ENCODE measurements around the gene LRCH1.

DNA sequence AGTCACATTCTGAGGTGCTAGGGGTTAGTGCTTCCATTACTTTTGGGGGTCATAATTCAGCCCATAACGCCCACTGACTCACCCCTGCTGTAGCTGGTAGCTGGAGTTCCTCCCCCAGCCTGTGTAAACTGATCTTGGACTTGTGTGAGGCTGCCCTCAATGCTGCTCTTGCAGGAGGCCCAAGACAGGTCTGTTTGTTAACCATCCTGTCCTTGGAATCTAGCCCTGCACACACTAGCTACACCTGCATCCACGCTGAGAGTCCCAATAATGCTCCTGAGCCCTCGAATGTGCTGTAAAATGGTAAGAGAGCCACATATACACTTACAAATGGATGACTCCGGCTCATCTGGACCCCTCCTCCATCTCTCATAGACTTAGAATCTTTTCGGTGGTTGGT, 9.6 kb downstream of the LRCH1 start:
- TF ChIP-seq, protein P1, sequence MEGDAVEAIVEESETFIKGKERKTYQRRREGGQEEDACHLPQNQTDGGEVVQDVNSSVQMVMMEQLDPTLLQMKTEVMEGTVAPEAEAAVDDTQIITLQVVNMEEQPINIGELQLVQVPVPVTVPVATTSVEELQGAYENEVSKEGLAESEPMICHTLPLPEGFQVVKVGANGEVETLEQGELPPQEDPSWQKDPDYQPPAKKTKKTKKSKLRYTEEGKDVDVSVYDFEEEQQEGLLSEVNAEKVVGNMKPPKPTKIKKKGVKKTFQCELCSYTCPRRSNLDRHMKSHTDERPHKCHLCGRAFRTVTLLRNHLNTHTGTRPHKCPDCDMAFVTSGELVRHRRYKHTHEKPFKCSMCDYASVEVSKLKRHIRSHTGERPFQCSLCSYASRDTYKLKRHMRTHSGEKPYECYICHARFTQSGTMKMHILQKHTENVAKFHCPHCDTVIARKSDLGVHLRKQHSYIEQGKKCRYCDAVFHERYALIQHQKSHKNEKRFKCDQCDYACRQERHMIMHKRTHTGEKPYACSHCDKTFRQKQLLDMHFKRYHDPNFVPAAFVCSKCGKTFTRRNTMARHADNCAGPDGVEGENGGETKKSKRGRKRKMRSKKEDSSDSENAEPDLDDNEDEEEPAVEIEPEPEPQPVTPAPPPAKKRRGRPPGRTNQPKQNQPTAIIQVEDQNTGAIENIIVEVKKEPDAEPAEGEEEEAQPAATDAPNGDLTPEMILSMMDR (IDR thresholded peaks at IDR 0.05), result no peak
- no peak for TF ChIP-seq POLR2A (IDR thresholded peaks at IDR 0.05)
